Activated CD8-positive, alpha-beta memory T cell treated with anti-CD3 and anti-CD28 coated beads, Interleukin-2, amount 10 ng/mL, durations not matched to agents 7 days and 5 days (primary cell): Measurements from ENCODE around the gene CIRBP. TPM values are rescaled to one million over a fixed set of nuclear protein-coding genes. Genes with fewer than 3 reads are reported as not detected.

ENCODE experiments used
- ATAC-seq: fragments of 150-1000 bp; cut with Tn5 transposase; one replicate; pipeline ENCODE4 v1.10.0; 2021; ENCODE audit warnings: moderate library complexity
- CTCF ChIA-PET: fragments of 350-600 bp; sonication (Branson Sonifier 250); formaldehyde crosslinking; loops from one replicate; lab custom pipeline; 2021; ENCODE audit warnings: antibody characterized with exemption; lab: Charles Lee
- DNase-seq: peaks from one replicate; pipeline ENCODE4 v3.0.0-alpha.2; 2020
- H3K27ac Mint-ChIP-seq: one replicate; pipeline ENCODE4 v1.8.0; 2021; ENCODE audit warnings: mild to moderate bottlenecking, mixed read lengths
- H3K27me3 Mint-ChIP-seq: one replicate; pipeline ENCODE4 v1.8.0; 2021; ENCODE audit warnings: mixed read lengths
- H3K36me3 Mint-ChIP-seq: one replicate; pipeline ENCODE4 v1.8.0; 2021; ENCODE audit warnings: mild to moderate bottlenecking, mixed read lengths
- H3K4me1 Mint-ChIP-seq: one replicate; pipeline ENCODE4 v1.8.0; 2021; ENCODE audit warnings: mixed read lengths
- H3K4me3 Mint-ChIP-seq: one replicate; pipeline ENCODE4 v1.8.0; 2021; ENCODE audit warnings: mild to moderate bottlenecking, moderate library complexity, mixed read lengths
- H3K9me3 Mint-ChIP-seq: one replicate; pipeline ENCODE4 v1.8.0; 2022; ENCODE audit warnings: low read depth, mixed read lengths
- total RNA-seq, 2 experiments: library from RNA; stranded (reverse); gene quantifications; one replicate each; pipeline ENCODE4 v1.2.3, GENCODE V29; 2021

The CIRBP gene
- total RNA-seq, 2 experiments from 2014 or later: 189 to 210 TPM

DNA sequence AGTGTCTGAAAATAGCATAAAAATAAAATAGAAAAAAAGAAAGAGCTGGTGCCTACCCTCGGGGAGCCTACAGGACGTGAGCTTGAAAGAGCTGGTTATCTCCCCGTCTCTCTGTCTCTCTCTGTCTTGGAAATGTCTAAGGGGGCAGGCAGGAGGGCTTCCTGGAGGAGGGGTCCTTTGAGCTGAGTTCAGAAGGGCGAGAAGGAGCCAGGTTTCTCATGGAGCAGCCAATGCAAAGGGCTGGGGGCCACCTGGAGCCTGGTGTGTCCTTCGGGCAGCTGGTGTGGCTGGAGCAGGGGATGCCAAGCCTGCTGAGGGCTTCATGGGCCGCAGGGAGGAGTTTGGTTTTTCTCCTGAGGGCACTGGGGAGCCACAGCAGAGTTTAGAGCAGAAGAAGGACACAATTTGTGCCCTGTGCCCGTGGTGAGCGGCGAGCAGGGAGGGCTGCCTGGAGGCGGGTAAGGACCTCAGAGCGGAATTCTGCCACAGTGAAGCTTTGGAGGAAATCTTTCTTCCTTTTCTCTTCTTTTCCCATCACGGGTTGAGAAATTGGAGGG lies 55.2 kb downstream of the CIRBP start:
- no peaks in the 10 kb centered on the region for H3K4me1 Mint-ChIP-seq
- no peak overlapping the region for H3K27ac Mint-ChIP-seq
- ATAC-seq (no peak), DNase-seq (no peak)
- H3K4me3 Mint-ChIP-seq: no peak overlapping the region
- CTCF ChIA-PET: interaction anchor here (0.7 kb wide), 1 partner anchor 10 kb away, joined by 3 read pairs; no protein-coding TSS in a partner anchor
- no peaks in the 10 kb centered on the region for H3K9me3 Mint-ChIP-seq
- H3K27me3 Mint-ChIP-seq: peaks cover 28% of the 10 kb centered on the region
- H3K36me3 Mint-ChIP-seq: no peaks in the 10 kb centered on the region

Other genes with a start within 250 kb of the CIRBP start
- 100 to 1,000 TPM; 172 to 212 TPM for gene TMEM259, start 248.2 kb upstream of the CIRBP start, total RNA-seq
- not detected for gene RNU6-2, start 247.8 kb upstream of the CIRBP start, total RNA-seq
- gene CNN2, start 242.7 kb upstream of the CIRBP start, total RNA-seq: 100 to 1,000 TPM; 295 to 296 TPM
- 10 to 100 TPM; 62.7 to 72.9 TPM for gene ABCA7, start 229.2 kb upstream of the CIRBP start, total RNA-seq
- 100 to 1,000 TPM; 361 to 481 TPM for gene ARHGAP45, start 202.2 kb upstream of the CIRBP start, total RNA-seq
- 100 to 1,000 TPM; 173 to 206 TPM for gene POLR2E, start 174.0 kb upstream of the CIRBP start, total RNA-seq
- gene GPX4, start 165.3 kb upstream of the CIRBP start, total RNA-seq: 100 to 1,000 TPM; 143 to 217 TPM
- 10 to 100 TPM; 50.6 to 74.7 TPM for gene SBNO2, start 95.1 kb upstream of the CIRBP start, total RNA-seq
- 10 to 100 TPM; 76.7 to 80.5 TPM for gene STK11, start 63.6 kb upstream of the CIRBP start, total RNA-seq
- under 1 TPM; 0.29 to 0.52 TPM for gene CBARP, start 31.3 kb upstream of the CIRBP start, total RNA-seq
- gene ATP5F1D, start 27.6 kb upstream of the CIRBP start, total RNA-seq: 100 to 1,000 TPM; 190 to 221 TPM
- 10 to 100 TPM; 73.3 to 88.6 TPM for gene MIDN, start 20.7 kb upstream of the CIRBP start, total RNA-seq
- gene FAM174C, start 6.2 kb downstream of the CIRBP start, total RNA-seq: 10 to 100 TPM; 54.7 to 60.3 TPM
- gene EFNA2, start 16.5 kb downstream of the CIRBP start, total RNA-seq: not detected
- 100 to 1,000 TPM; 124 to 135 TPM for gene NDUFS7, start 114.6 kb downstream of the CIRBP start, total RNA-seq
- gene GAMT, start 132.2 kb downstream of the CIRBP start, total RNA-seq: 10 to 100 TPM; 19.3 to 20.4 TPM
- 100 to 1,000 TPM; 275 to 283 TPM for gene DAZAP1, start 138.3 kb downstream of the CIRBP start, total RNA-seq
- gene RPS15, start 169.1 kb downstream of the CIRBP start, total RNA-seq: 1,000 to 10,000 TPM; 1,331 to 1,537 TPM
- gene APC2, start 180.8 kb downstream of the CIRBP start, total RNA-seq: under 1 TPM; 0.03 to 0.12 TPM
- gene C19orf25, start 209.9 kb downstream of the CIRBP start, total RNA-seq: 10 to 100 TPM; 43.3 to 48.9 TPM
- 1 to 10 TPM; 1.5 to 4.4 TPM for gene PCSK4, start 221.0 kb downstream of the CIRBP start, total RNA-seq
- gene REEP6, start 221.8 kb downstream of the CIRBP start, total RNA-seq: 1 to 10 TPM; 1.0 to 1.3 TPM
- gene ADAMTSL5, start 243.7 kb downstream of the CIRBP start, total RNA-seq: 1 to 10 TPM in 1 of 2 experiments, under 1 TPM in 1; 0.91 to 1.2 TPM